Measurements from ENCODE around the gene PIGT.

The PIGT gene

DNA sequence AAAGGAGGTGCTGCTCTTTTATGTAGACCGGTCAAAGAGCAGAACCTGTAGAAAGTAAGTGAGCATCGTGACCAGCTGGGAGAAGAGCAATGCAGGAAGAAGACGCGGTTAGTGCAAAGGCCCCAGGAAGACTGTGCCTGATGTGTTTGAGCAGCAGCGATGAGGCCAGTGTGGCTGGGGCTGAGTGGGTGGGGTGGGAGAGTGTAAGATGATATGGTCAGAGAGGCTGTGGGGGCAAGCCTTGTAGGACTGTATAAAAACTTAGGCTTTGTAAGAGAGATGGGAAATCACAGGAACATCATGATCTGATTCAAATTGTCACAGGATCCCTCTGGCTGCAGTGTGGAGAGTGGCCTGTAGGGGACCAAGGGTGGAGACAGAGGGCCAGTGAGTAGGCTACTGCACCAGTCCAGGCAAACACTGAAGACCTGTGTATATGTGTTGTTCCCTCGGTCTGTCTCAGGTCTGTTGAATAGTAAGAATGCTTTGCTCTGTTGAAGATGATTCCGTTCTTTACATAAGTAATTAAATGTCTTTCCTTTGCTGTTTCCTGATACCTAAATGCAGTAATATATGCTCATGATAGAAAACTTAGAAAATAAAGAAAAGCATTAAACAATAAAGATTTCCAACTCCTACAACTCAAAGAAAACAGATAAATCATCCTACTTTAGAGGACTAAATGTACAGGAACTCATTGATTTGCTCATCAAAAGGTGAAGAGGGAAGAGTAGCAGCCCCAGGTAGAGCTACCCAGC lies 30.0 kb downstream of the PIGT start:
- peak; percentile 52 for DNase-seq (ENCODE audit: low spot score)
- TF ChIP-seq, protein P1, sequence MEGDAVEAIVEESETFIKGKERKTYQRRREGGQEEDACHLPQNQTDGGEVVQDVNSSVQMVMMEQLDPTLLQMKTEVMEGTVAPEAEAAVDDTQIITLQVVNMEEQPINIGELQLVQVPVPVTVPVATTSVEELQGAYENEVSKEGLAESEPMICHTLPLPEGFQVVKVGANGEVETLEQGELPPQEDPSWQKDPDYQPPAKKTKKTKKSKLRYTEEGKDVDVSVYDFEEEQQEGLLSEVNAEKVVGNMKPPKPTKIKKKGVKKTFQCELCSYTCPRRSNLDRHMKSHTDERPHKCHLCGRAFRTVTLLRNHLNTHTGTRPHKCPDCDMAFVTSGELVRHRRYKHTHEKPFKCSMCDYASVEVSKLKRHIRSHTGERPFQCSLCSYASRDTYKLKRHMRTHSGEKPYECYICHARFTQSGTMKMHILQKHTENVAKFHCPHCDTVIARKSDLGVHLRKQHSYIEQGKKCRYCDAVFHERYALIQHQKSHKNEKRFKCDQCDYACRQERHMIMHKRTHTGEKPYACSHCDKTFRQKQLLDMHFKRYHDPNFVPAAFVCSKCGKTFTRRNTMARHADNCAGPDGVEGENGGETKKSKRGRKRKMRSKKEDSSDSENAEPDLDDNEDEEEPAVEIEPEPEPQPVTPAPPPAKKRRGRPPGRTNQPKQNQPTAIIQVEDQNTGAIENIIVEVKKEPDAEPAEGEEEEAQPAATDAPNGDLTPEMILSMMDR (IDR thresholded peaks at IDR 0.05; ENCODE audit: extremely low read depth, missing control alignments): peak; percentile 35

DNA sequence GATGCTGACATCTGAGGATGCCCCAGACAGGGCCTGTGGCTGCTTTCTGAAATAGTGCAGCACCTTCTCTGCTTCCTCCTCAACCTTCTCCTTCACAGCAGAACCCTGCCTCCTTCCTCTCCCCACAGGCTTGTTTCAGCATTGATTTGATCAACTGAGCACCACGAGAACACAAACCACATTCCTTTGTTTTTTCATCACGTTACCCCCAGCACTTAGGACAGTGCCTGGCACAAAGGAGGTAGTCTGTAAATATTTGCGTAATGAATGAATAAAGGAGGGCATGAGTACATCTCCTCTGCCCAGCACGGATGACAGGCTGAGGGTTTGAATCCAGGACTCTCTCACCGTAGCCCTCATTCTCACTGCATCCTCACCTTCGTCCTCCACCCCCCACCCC lies 32.3 kb downstream of the PIGT start:
- TF ChIP-seq, protein P1 (IDR thresholded peaks at IDR 0.05; ENCODE audit: extremely low read depth, missing control alignments): no peak

DNA sequence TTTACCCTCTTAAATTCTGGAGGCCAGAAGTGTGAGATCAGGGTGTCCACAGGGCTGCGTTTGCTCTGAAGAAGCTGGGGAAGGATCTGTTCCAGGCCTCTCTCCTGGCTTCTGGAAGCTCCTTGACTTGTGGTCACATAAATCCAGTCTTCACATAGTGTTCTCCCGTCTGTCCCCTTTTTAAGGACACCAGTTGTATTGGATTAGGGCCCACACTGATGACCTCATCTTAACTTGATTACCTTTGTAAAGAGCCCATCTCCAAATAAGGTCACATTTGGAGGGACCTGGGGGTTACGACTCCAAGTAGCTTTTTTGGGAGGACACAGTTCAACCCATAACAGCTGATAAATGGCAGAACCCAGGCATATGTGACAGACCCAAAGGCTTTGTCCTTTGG lies 33.6 kb downstream of the PIGT start:
- TF ChIP-seq, protein P1 (IDR thresholded peaks at IDR 0.05; ENCODE audit: extremely low read depth, missing control alignments): no peak
- DNase-seq (ENCODE audit: low spot score): no peak

More for the DNA sequence above, 32.3 kb downstream of the PIGT start:
- no peak for DNase-seq (ENCODE audit: low spot score)

DNA sequence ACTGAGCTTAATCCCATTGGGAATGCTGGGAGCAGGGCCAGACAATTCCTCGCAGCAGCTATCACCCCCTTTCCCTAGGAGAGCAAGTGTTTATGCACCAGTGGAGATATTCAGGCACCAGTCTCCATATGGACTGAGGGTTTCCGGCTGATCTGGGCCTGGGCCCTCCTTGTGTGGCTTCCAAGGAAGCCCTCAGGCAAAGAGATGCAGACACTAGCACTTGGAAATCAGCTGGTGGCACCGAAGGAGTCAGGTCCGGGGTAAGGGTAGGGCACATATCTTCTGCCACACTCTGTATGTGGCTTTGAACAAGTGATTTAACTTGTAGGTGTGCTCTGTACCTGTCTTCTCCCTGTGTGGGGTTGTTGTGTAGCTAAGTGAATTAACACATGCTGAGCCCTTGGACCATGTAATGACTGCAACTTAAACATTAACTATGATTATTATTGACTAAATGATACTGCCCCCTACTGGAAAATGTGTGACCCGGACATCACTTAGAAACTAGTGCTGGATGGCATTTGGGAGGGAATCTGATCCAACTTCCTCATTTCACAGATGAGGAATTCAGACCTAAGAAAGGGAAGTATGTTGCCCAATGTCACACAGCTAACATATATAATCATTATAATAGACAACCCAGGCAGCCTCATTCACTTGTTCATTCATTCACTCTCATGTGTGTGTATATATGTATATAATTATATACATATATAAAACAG lies 34.3 kb downstream of the PIGT start:
- DNase-seq (ENCODE audit: low spot score): peak; percentile 45
- TF ChIP-seq, protein P1 (IDR thresholded peaks at IDR 0.05; ENCODE audit: extremely low read depth, missing control alignments): peak; percentile 66

DNA sequence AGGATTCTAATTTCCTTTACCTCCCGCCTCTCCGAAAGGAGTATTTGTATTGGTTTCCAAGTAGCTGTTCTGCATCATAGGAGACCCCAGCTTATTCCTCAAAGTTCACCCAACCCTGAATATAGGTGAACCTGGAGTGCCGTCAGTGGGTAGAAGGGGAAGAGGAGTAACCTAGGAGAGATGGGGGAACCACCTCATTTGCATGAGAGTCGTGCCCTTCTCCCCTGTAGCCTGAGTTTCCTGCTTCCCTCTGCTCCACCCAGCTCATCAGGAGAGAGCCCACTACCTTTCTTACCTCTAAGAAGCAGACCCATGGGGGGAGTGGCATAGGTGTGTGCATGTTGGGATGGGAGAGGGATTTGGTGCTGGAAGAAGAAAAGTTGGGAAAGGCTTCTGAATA lies 36.3 kb downstream of the PIGT start:
- TF ChIP-seq, protein P1 (IDR thresholded peaks at IDR 0.05; ENCODE audit: extremely low read depth, missing control alignments): no peak
- DNase-seq (ENCODE audit: low spot score): no peak

DNA sequence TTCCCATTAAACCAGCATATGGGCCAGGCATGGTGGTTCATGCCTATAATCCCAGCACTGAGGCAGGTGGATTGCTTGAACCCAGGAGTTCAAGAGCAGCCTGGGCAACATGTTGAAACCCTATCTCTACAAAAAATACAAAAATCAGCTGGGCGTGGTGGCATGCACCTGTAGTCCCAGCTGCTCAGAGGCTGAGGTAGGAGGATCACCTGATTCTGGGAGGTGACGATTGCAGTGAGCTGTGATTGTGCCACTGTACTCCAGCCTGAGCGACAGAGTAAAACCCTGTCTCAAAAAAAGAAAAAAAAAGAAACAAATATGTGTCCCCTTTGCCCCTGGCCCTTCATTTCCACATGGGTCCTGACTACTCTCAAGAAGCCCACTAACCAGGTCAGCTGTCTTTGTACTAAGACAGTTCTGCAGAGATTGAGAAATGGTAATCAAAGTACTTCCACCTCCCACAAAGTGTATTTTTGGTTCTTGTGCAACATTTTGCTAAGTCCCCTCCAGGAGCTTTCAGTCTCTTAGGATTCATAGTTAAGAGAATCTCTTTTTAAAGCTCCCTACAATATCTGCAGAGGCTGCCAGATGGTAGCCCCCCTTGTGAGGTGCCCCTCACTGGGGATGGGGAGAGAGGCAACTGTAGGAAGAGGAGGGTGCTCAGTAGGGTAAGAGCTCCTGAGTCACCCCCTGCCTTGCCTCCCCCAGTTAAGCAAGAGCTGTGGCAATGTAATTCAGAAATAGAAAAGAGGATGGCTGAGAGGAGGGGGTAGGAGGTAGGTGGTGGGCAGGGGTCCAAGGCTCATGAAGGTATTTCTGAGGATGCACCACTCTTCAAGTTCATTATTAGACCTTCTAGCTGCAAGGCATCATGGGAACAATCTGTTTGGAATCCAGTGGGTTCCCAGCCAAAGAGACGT lies 37.1 kb downstream of the PIGT start:
- DNase-seq (ENCODE audit: low spot score): no peak
- TF ChIP-seq, protein P1 (IDR thresholded peaks at IDR 0.05; ENCODE audit: extremely low read depth, missing control alignments): no peak

Data from GM20000 (cell line).